HG02678 (cell line): ENCODE data around the gene ERICH6.
A peak's percentile ranks its signal among the peaks of the same experiment; 100 is the strongest.

Source experiments
- ATAC-seq: cut with Tn5 transposase; IDR thresholded peaks from one replicate; pipeline ENCODE4 v1.9.1; 2021; ENCODE audit warnings: mild to moderate bottlenecking, moderate library complexity; ENCODE audit not compliant: unreplicated experiment

Gene ERICH6

GRCh38 chr3:150687613-150688012, 16.1 kb downstream of the ERICH6 start:
- ATAC-seq = no peak

GRCh38 chr3:150682824-150683223, 20.9 kb downstream of the ERICH6 start:
- ATAC-seq = no peak

- no peak for ATAC-seq
Measured at GRCh38 chr3:150682279-150682678, 21.4 kb downstream of the ERICH6 start.

- peak; percentile 84 for ATAC-seq
Measured at GRCh38 chr3:150681057-150681456, 22.7 kb downstream of the ERICH6 start.

GRCh38 chr3:150680562-150680961, 23.2 kb downstream of the ERICH6 start:
- ATAC-seq = no peak

GRCh38 chr3:150675587-150675986, 28.1 kb downstream of the ERICH6 start:
- ATAC-seq = no peak

GRCh38 chr3:150673966-150674365, 29.8 kb downstream of the ERICH6 start:
- no peak for ATAC-seq

- no peak for ATAC-seq
Measured at GRCh38 chr3:150666167-150666566, 37.6 kb downstream of the ERICH6 start.

GRCh38 chr3:150663461-150663860, 40.3 kb downstream of the ERICH6 start:
- no peak for ATAC-seq

- ATAC-seq = no peak
Measured at GRCh38 chr3:150662410-150663200, 41.1 kb downstream of the ERICH6 start.

- no peak for ATAC-seq
Measured at GRCh38 chr3:150656316-150656715, 47.4 kb downstream of the ERICH6 start.

GRCh38 chr3:150653110-150653561, 50.6 kb downstream of the ERICH6 start:
- ATAC-seq = peak; percentile 67

- ATAC-seq = no peak
Measured at GRCh38 chr3:150640256-150640655, 63.5 kb downstream of the ERICH6 start.

GRCh38 chr3:150639262-150639661, 64.5 kb downstream of the ERICH6 start:
- ATAC-seq = no peak

GRCh38 chr3:150636258-150636657, 67.5 kb downstream of the ERICH6 start:
- ATAC-seq = no peak

GRCh38 chr3:150635526-150635925, 68.2 kb downstream of the ERICH6 start:
- peak; percentile 75 for ATAC-seq

- no peak for ATAC-seq
Measured at GRCh38 chr3:150635076-150635475, 68.6 kb downstream of the ERICH6 start.

- no peak for ATAC-seq
Measured at GRCh38 chr3:150631515-150632221, 72.1 kb downstream of the ERICH6 start.

- no peak for ATAC-seq
Measured at GRCh38 chr3:150627557-150627956, 76.2 kb downstream of the ERICH6 start.

GRCh38 chr3:150626148-150626930, 77.4 kb downstream of the ERICH6 start:
- no peak for ATAC-seq

GRCh38 chr3:150623945-150624344, 79.8 kb downstream of the ERICH6 start:
- no peak for ATAC-seq
